ENCODE results near the gene TMPRSS9.
"Not testable (repeated sequence)": the region's sequence is repeated elsewhere in the genome, so short reads cannot be mapped to it uniquely, and the experiment has no call there.

Gene TMPRSS9

GRCh38 chr19:2343289-2343982 is 16.6 kb upstream of the TMPRSS9 start:
- DNase-seq = no peak

- no peak for DNase-seq
Measured at GRCh38 chr19:2344381-2344870, 15.6 kb upstream of the TMPRSS9 start.

GRCh38 chr19:2345076-2345475 is 15.0 kb upstream of the TMPRSS9 start:
- DNase-seq = no peak

- DNase-seq = no peak
Measured at GRCh38 chr19:2345794-2346663, 14.0 kb upstream of the TMPRSS9 start.

GRCh38 chr19:2349818-2350217 is 10.2 kb upstream of the TMPRSS9 start:
- not testable (repeated sequence) for DNase-seq

- no peak for DNase-seq
Measured at GRCh38 chr19:2350656-2351055, 9.4 kb upstream of the TMPRSS9 start.

- no peak for DNase-seq
Measured at GRCh38 chr19:2351591-2351990, 8.5 kb upstream of the TMPRSS9 start.

GRCh38 chr19:2352121-2352520 is 7.9 kb upstream of the TMPRSS9 start:
- DNase-seq = no peak

GRCh38 chr19:2353159-2353886 is 6.7 kb upstream of the TMPRSS9 start:
- no peak for DNase-seq

GRCh38 chr19:2353887-2354592 is 6.0 kb upstream of the TMPRSS9 start:
- no peak for DNase-seq

- no peak for DNase-seq
Measured at GRCh38 chr19:2354670-2355069, 5.4 kb upstream of the TMPRSS9 start.

- no peak for DNase-seq
Measured at GRCh38 chr19:2355168-2356035, 4.7 kb upstream of the TMPRSS9 start.

- DNase-seq = no peak
Measured at GRCh38 chr19:2356036-2356646, 3.9 kb upstream of the TMPRSS9 start.

GRCh38 chr19:2357279-2358206 is 2.5 kb upstream of the TMPRSS9 start:
- DNase-seq = no peak

GRCh38 chr19:2358548-2359173 is 1.4 kb upstream of the TMPRSS9 start:
- DNase-seq = no peak

GRCh38 chr19:2360833-2361232 is 768 bp downstream of the TMPRSS9 start:
- no peak for DNase-seq

GRCh38 chr19:2361246-2362045 is 1.4 kb downstream of the TMPRSS9 start:
- DNase-seq = no peak
